SK-N-SH (cell line): ENCODE measurements around the gene GLRA3. TPM values are rescaled to one million over a fixed set of nuclear protein-coding genes. Genes with fewer than 3 reads are reported as not detected.

Experiments used
- CTCF ChIA-PET: fragments of 300-600, 350-600 bp; formaldehyde crosslinking; extraction: SDS; loops from one replicate; lab custom pipeline; 2021; lab: Yijun Ruan, JAX
- POLR2A ChIA-PET: fragments of 350-600 bp; sonication (Branson Sonifier 250); formaldehyde crosslinking; extraction: SDS; loops from one replicate; lab custom pipeline; 2020; ENCODE audit warnings: antibody characterized with exemption, inconsistent platforms; lab: Yijun Ruan, JAX
- DNase-seq: peaks from one replicate; pipeline ENCODE4 v3.0.0; 2012
- H2AFZ ChIP-seq: fragments of 200-600 bp; sonication (generic); 2 replicates; pipeline ENCODE4 v1.8.1; 2016; ENCODE audit warnings: antibody characterized with exemption, mild to moderate bottlenecking, low read depth
- H3F3A ChIP-seq: fragments of 200-600 bp; sonication (generic); replicated peaks from 2 replicates; pipeline ENCODE3; 2016; ENCODE audit warnings: antibody characterized with exemption, mild to moderate bottlenecking; ENCODE audit not compliant: insufficient read depth
- H3K27ac ChIP-seq, 2 experiments: fragments of 200-500 bp in 1 of 2; fragments of 200-600 bp in 1 of 2; sonication (Bioruptor generic) in 1 of 2; sonication (generic), shearing (Covaris generic) in 1 of 2; 2 replicates each; pipeline versions ENCODE4 v1.5.1 to v1.6.1; 2014 to 2016; ENCODE audit warnings: low read depth in 2 of 2, inconsistent platforms in 1 of 2, low read length in 1 of 2, mild to moderate bottlenecking in 1 of 2, mixed read lengths in 1 of 2
- H3K27me3 ChIP-seq: fragments of 200-600 bp; sonication (generic), shearing (Covaris generic); 2 replicates; pipeline ENCODE4 v1.6.1; 2016; ENCODE audit warnings: mixed run types; ENCODE audit not compliant: insufficient read depth
- H3K36me3 ChIP-seq, 2 experiments: fragments of 200-500 bp in 1 of 2; fragments of 200-600 bp in 1 of 2; sonication (Bioruptor generic) in 1 of 2; sonication (generic) in 1 of 2; replicated peaks in 1 of 2; 2 replicates each; pipeline versions ENCODE3 to v1.5.1; 2014 to 2016; ENCODE audit warnings: low read length in 1 of 2, mild to moderate bottlenecking in 1 of 2; ENCODE audit not compliant: insufficient read depth in 2 of 2, control insufficient read depth in 1 of 2
- H3K4me1 ChIP-seq, 2 experiments: fragments of 200-500 bp in 1 of 2; fragments of 200-600 bp in 1 of 2; sonication (Bioruptor generic) in 1 of 2; sonication (generic), shearing (Covaris generic) in 1 of 2; 2 replicates each; pipeline versions ENCODE4 v1.5.1 to v1.6.1; 2014 to 2016; ENCODE audit warnings: low read depth in 1 of 2, low read length in 1 of 2, mixed run types in 1 of 2; ENCODE audit not compliant: insufficient read depth in 2 of 2, control insufficient read depth in 1 of 2
- H3K4me2 ChIP-seq: fragments of 200-600 bp; sonication (generic), shearing (Covaris generic); 2 replicates; pipeline ENCODE4 v1.6.1; 2017; ENCODE audit warnings: mixed run types
- H3K4me3 ChIP-seq, 2 experiments: fragments of 200-500 bp in 1 of 2; fragments of 200-600 bp in 1 of 2; sonication (Bioruptor generic) in 1 of 2; sonication (generic), shearing (Covaris generic) in 1 of 2; 2 replicates each; pipeline versions ENCODE4 v1.5.1 to v1.8.1; 2014 to 2016; ENCODE audit warnings: low read depth in 2 of 2, inconsistent platforms in 1 of 2, low read length in 1 of 2, mild to moderate bottlenecking in 1 of 2, mixed read lengths in 1 of 2, moderate library complexity in 1 of 2
- H3K79me2 ChIP-seq: fragments of 200-600 bp; sonication (generic); 2 replicates; pipeline ENCODE4 v1.8.1; 2017; ENCODE audit warnings: mild to moderate bottlenecking; ENCODE audit not compliant: insufficient read depth
- H3K9ac ChIP-seq: fragments of 200-600 bp; sonication (generic); 2 replicates; pipeline ENCODE4 v1.6.1; 2017; ENCODE audit warnings: mixed run types
- H3K9me2 ChIP-seq: fragments of 200-600 bp; sonication (generic); 2 replicates; pipeline ENCODE4 v1.6.1; 2017; ENCODE audit warnings: mixed run types
- H3K9me3 ChIP-seq: fragments of 200-600 bp; sonication (generic); 2 replicates; pipeline ENCODE4 v1.6.1; 2017; ENCODE audit warnings: mixed run types, mild to moderate bottlenecking, moderate library complexity
- H4K20me1 ChIP-seq: fragments of 200-600 bp; sonication (generic); 2 replicates; pipeline ENCODE4 v1.6.1; 2017; ENCODE audit warnings: mild to moderate bottlenecking, mixed run types; ENCODE audit not compliant: insufficient read depth
- CHD2 ChIP-seq: fragments of 150-350 bp; IDR thresholded peaks from 2 replicates; pipeline ENCODE4 v1.6.1; 2018; ENCODE audit warnings: low read length; ENCODE audit not compliant: partially characterized antibody
- FOXM1 ChIP-seq: IDR thresholded peaks from 2 replicates; pipeline ENCODE4 v1.4.0; 2012; ENCODE audit warnings: low read depth, mild to moderate bottlenecking
- GABPA ChIP-seq: IDR thresholded peaks from 2 replicates; pipeline ENCODE4 v1.4.0; 2012; ENCODE audit warnings: low read depth, mild to moderate bottlenecking
- GATA2 ChIP-seq: sonication (generic); formaldehyde crosslinking; IDR thresholded peaks from 2 replicates; pipeline ENCODE4 v1.5.0; 2020; ENCODE audit warnings: mild to moderate bottlenecking, missing genetic modification reagents
- MEF2A ChIP-seq: IDR thresholded peaks from 2 replicates; pipeline ENCODE4 v1.4.0; 2012; ENCODE audit warnings: low read depth, borderline replicate concordance
- MXI1 ChIP-seq: IDR thresholded peaks from 2 replicates; pipeline ENCODE4 v1.6.1; 2012; ENCODE audit warnings: mild to moderate bottlenecking, low read depth, low read length, improper control_type of control experiment
- NRF1 ChIP-seq: IDR thresholded peaks from 2 replicates; pipeline ENCODE4 v1.6.1; 2012; ENCODE audit warnings: low read depth, mild to moderate bottlenecking, low read length
- RAD21 ChIP-seq: IDR thresholded peaks from 2 replicates; pipeline ENCODE4 v1.6.1; 2012; ENCODE audit warnings: mild to moderate bottlenecking, low read length
- RCOR1 ChIP-seq: fragments of 150-350 bp; IDR thresholded peaks from 2 replicates; pipeline ENCODE4 v1.6.1; 2017; ENCODE audit warnings: antibody characterized with exemption, low read length
- RXRA ChIP-seq: IDR thresholded peaks from 2 replicates; pipeline ENCODE4 v1.4.0; 2012; ENCODE audit warnings: low read depth, mild to moderate bottlenecking, borderline replicate concordance
- USF1 ChIP-seq: IDR thresholded peaks from 2 replicates; pipeline ENCODE4 v1.4.0; 2012; ENCODE audit warnings: low read depth, borderline replicate concordance
- USF2 ChIP-seq: fragments of 150-350 bp; IDR thresholded peaks from 2 replicates; pipeline ENCODE4 v1.6.1; 2017; ENCODE audit warnings: antibody characterized with exemption, low read length, low read depth, borderline replicate concordance
- YY1 ChIP-seq: IDR thresholded peaks from 2 replicates; pipeline ENCODE4 v1.4.0; 2012; ENCODE audit warnings: low read depth, mild to moderate bottlenecking
- WGBS: methylation state at CpG from one replicate; pipeline ENCODE4 v1.1.6; 2017; ENCODE audit warnings: low lambda C conversion rate; 5-methylcytosine and 5-hydroxymethylcytosine counted together
- polyA plus RNA-seq, 3 experiments: library from polyadenylated mRNA; depleted of rRNA; stranded (reverse); fragments of >200 nt; gene quantifications; 2 replicates each; pipeline ENCODE4 v1.2.3, GENCODE V29; 2012
- TF ChIP-seq, protein P1 (sequence below): IDR thresholded peaks from 2 replicates; pipeline ENCODE4 v1.4.0; 2012; ENCODE audit warnings: low read depth, borderline replicate concordance
- TF ChIP-seq, protein P2 (sequence below): fragments of 150-350 bp; IDR thresholded peaks from 2 replicates; pipeline ENCODE4 v1.6.1; 2016; ENCODE audit warnings: mild to moderate bottlenecking, low read depth, low read length
- TF ChIP-seq, protein P3 (sequence below): IDR thresholded peaks from 2 replicates; pipeline ENCODE4 v1.6.1; 2012; ENCODE audit warnings: mild to moderate bottlenecking, low read depth, low read length, moderate library complexity
- TF ChIP-seq, protein P4 (sequence below): IDR thresholded peaks from 2 replicates; pipeline ENCODE4; 2012

GLRA3 gene
- polyA plus RNA-seq, 1 of the 3 experiments (the other 2 are of a cell fraction) = not detected

- no peak for DNase-seq
- no peaks in the 10 kb centered on the region for H4K20me1 ChIP-seq
- H3K4me3 ChIP-seq = no peak overlapping the region
- POLR2A ChIA-PET = no interaction called here
- no peak overlapping the region for H3K9ac ChIP-seq
- TF ChIP-seq NRF1 (no peak), MXI1 (no peak), FOXM1 (no peak), GATA2 (CRISPR knock-in tag) (no peak), RAD21 (no peak)
- H3K27me3 ChIP-seq = no peaks in the 10 kb centered on the region
- no peak overlapping the region for H2AFZ ChIP-seq
- H3K4me2 ChIP-seq = no peak overlapping the region
- H3K9me2 ChIP-seq = no peaks in the 10 kb centered on the region
- no peaks in the 10 kb centered on the region for H3K79me2 ChIP-seq
- no peaks in the 10 kb centered on the region for H3K9me3 ChIP-seq
- no peaks in the 10 kb centered on the region for H3K4me1 ChIP-seq
- CTCF ChIA-PET = interaction anchor here (1.0 kb wide), 1 partner anchor 112 kb away, joined by 3 read pairs; no protein-coding TSS in a partner anchor
- 27% methylated on average over 2 of the region's 2 CpGs for WGBS
- no peaks in the 10 kb centered on the region for H3F3A ChIP-seq
- no peaks in the 10 kb centered on the region for H3K36me3 ChIP-seq
- H3K27ac ChIP-seq = no peak overlapping the region
Observed at GRCh38 chr4:174650711-174651355, 178.2 kb downstream of the GLRA3 start.

DNA sequence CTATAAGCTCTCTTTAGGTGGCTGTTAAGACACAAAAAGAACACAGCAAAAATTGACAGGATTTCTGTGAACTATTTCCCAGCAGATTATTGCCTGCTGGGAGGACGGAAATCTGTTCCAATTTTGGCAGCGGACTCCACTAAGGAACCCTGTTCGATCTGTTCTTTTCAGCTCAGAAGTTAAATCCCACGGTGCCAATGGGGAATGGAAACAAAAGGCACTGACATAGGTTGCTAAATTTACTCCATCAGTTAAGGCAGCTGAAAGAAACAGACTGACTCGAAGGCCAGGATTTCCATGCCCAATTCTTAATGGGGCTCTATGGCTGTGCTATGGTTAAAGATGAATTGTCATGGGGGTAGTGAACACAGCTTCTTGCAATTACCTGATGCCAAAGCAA lies 180.2 kb downstream of the GLRA3 start:
- no peaks in the 10 kb centered on the region for H4K20me1 ChIP-seq
- H3K4me1 ChIP-seq = no peaks in the 10 kb centered on the region
- no peaks in the 10 kb centered on the region for H3K36me3 ChIP-seq
- H3F3A ChIP-seq = no peaks in the 10 kb centered on the region
- no peak overlapping the region for H3K4me3 ChIP-seq
- no peak overlapping the region for H3K4me2 ChIP-seq
- DNase-seq = no peak
- no peaks in the 10 kb centered on the region for H3K79me2 ChIP-seq
- no peak overlapping the region for H3K27ac ChIP-seq
- no peak overlapping the region for H3K9ac ChIP-seq
- CTCF ChIA-PET = interaction anchor here (0.7 to 2.2 kb wide), 3 partner anchors 16 to 1170 kb away, joined by 3 to 12 read pairs (median 3); no protein-coding TSS in a partner anchor
- 21% methylated on average over 5 of the region's 5 CpGs for WGBS
- H3K9me3 ChIP-seq = no peaks in the 10 kb centered on the region
- POLR2A ChIA-PET = no interaction called here
- no peaks in the 10 kb centered on the region for H3K27me3 ChIP-seq
- H3K9me2 ChIP-seq = no peaks in the 10 kb centered on the region
- no peak overlapping the region for H2AFZ ChIP-seq
- TF ChIP-seq RXRA (no peak), YY1 (no peak), MXI1 (no peak), RCOR1 (no peak), USF1 (no peak), MEF2A (no peak), USF2 (no peak), GABPA (no peak), CHD2 (no peak), FOXM1 (no peak)
- TF ChIP-seq, protein P1, sequence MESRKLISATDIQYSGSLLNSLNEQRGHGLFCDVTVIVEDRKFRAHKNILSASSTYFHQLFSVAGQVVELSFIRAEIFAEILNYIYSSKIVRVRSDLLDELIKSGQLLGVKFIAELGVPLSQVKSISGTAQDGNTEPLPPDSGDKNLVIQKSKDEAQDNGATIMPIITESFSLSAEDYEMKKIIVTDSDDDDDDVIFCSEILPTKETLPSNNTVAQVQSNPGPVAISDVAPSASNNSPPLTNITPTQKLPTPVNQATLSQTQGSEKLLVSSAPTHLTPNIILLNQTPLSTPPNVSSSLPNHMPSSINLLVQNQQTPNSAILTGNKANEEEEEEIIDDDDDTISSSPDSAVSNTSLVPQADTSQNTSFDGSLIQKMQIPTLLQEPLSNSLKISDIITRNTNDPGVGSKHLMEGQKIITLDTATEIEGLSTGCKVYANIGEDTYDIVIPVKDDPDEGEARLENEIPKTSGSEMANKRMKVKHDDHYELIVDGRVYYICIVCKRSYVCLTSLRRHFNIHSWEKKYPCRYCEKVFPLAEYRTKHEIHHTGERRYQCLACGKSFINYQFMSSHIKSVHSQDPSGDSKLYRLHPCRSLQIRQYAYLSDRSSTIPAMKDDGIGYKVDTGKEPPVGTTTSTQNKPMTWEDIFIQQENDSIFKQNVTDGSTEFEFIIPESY = no peak
- TF ChIP-seq, protein P2, sequence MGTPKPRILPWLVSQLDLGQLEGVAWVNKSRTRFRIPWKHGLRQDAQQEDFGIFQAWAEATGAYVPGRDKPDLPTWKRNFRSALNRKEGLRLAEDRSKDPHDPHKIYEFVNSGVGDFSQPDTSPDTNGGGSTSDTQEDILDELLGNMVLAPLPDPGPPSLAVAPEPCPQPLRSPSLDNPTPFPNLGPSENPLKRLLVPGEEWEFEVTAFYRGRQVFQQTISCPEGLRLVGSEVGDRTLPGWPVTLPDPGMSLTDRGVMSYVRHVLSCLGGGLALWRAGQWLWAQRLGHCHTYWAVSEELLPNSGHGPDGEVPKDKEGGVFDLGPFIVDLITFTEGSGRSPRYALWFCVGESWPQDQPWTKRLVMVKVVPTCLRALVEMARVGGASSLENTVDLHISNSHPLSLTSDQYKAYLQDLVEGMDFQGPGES = no peak
- TF ChIP-seq, protein P3, sequence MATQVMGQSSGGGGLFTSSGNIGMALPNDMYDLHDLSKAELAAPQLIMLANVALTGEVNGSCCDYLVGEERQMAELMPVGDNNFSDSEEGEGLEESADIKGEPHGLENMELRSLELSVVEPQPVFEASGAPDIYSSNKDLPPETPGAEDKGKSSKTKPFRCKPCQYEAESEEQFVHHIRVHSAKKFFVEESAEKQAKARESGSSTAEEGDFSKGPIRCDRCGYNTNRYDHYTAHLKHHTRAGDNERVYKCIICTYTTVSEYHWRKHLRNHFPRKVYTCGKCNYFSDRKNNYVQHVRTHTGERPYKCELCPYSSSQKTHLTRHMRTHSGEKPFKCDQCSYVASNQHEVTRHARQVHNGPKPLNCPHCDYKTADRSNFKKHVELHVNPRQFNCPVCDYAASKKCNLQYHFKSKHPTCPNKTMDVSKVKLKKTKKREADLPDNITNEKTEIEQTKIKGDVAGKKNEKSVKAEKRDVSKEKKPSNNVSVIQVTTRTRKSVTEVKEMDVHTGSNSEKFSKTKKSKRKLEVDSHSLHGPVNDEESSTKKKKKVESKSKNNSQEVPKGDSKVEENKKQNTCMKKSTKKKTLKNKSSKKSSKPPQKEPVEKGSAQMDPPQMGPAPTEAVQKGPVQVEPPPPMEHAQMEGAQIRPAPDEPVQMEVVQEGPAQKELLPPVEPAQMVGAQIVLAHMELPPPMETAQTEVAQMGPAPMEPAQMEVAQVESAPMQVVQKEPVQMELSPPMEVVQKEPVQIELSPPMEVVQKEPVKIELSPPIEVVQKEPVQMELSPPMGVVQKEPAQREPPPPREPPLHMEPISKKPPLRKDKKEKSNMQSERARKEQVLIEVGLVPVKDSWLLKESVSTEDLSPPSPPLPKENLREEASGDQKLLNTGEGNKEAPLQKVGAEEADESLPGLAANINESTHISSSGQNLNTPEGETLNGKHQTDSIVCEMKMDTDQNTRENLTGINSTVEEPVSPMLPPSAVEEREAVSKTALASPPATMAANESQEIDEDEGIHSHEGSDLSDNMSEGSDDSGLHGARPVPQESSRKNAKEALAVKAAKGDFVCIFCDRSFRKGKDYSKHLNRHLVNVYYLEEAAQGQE = no peak
- TF ChIP-seq, protein P4, sequence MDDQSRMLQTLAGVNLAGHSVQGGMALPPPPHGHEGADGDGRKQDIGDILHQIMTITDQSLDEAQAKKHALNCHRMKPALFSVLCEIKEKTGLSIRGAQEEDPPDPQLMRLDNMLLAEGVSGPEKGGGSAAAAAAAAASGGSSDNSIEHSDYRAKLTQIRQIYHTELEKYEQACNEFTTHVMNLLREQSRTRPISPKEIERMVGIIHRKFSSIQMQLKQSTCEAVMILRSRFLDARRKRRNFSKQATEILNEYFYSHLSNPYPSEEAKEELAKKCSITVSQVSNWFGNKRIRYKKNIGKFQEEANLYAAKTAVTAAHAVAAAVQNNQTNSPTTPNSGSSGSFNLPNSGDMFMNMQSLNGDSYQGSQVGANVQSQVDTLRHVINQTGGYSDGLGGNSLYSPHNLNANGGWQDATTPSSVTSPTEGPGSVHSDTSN = no peak
